Stimulated activated CD8-positive, alpha-beta memory T cell treated with anti-CD3 and anti-CD28 coated beads, Interleukin-15, amount 100 ng/mL, for 24 hours (primary cell): ENCODE results near the gene SGPP2.
"Not testable (repeated sequence)": the region's sequence is repeated elsewhere in the genome, so short reads cannot be mapped to it uniquely, and the experiment has no call there.

Source experiments
- DNase-seq: peaks from one replicate; pipeline ENCODE4 v3.0.0-alpha.2; 2020; ENCODE audit warnings: low read depth

Gene SGPP2

GRCh38 chr2:222577341-222577740 is 153.0 kb downstream of the SGPP2 start:
- DNase-seq = no peak

GRCh38 chr2:222582928-222583327 is 158.6 kb downstream of the SGPP2 start:
- no peak for DNase-seq

GRCh38 chr2:222584589-222584988 is 160.2 kb downstream of the SGPP2 start:
- DNase-seq = not testable (repeated sequence)

- DNase-seq = no peak
Observed at GRCh38 chr2:222591661-222592060, 167.3 kb downstream of the SGPP2 start.

- DNase-seq = no peak
Observed at GRCh38 chr2:222592176-222592575, 167.8 kb downstream of the SGPP2 start.

GRCh38 chr2:222594679-222595078 is 170.3 kb downstream of the SGPP2 start:
- no peak for DNase-seq

- no peak for DNase-seq
Observed at GRCh38 chr2:222595581-222595980, 171.2 kb downstream of the SGPP2 start.

GRCh38 chr2:222598611-222599010 is 174.3 kb downstream of the SGPP2 start:
- no peak for DNase-seq

- DNase-seq = no peak
Observed at GRCh38 chr2:222603501-222603900, 179.2 kb downstream of the SGPP2 start.

- DNase-seq = no peak
Observed at GRCh38 chr2:222604749-222605515, 180.6 kb downstream of the SGPP2 start.

GRCh38 chr2:222606306-222606705 is 182.0 kb downstream of the SGPP2 start:
- no peak for DNase-seq

GRCh38 chr2:222608081-222608480 is 183.7 kb downstream of the SGPP2 start:
- no peak for DNase-seq

- no peak for DNase-seq
Observed at GRCh38 chr2:222609381-222609780, 185.0 kb downstream of the SGPP2 start.
